Measurements from ENCODE around the gene GFRA4. TPM values are rescaled to one million over a fixed set of nuclear protein-coding genes. Genes with fewer than 3 reads are reported as not detected.

GFRA4 gene
- polyA plus RNA-seq, 1 of the 3 experiments (the other 2 are of a cell fraction), result not detected

- H3K4me3 ChIP-seq (ENCODE audit: low read depth in 2 of 2, low read length in 1 of 2), result no peak overlapping the region
- no peak overlapping the region for H3K27ac ChIP-seq (ENCODE audit: low read depth in 2 of 2, low read length in 1 of 2)
- no peak overlapping the region for H2AFZ ChIP-seq (ENCODE audit: low read depth)
- peaks cover 0 to 13% of the 10 kb centered on the region in 2 experiments; a peak in 1 of 4 replicates for H3K4me1 ChIP-seq (ENCODE audit: control insufficient read depth in 1 of 2, insufficient read depth in 2 of 2, low read depth in 1 of 2, low read length in 1 of 2)
- no peaks in the 10 kb centered on the region for H3K9me2 ChIP-seq
- no peaks in the 10 kb centered on the region for H3K36me3 ChIP-seq (replicated peaks in 1 of 2; ENCODE audit: control insufficient read depth in 1 of 2, insufficient read depth in 2 of 2, low read length in 1 of 2)
- no peaks in the 10 kb centered on the region for H4K20me1 ChIP-seq (ENCODE audit: insufficient read depth)
- H3K79me2 ChIP-seq (ENCODE audit: insufficient read depth), result no peaks in the 10 kb centered on the region
- ChIA-PET POLR2A (no interaction called here), CTCF (interaction anchor here (0.9 to 1.9 kb wide), 6 partner anchors 9 to 102 kb away, joined by 3 to 11 read pairs (median 4); no protein-coding TSS in a partner anchor)
- WGBS (ENCODE audit: low lambda C conversion rate), result 74% methylated on average over 8 of the region's 8 CpGs
- no peak for DNase-seq
- TF ChIP-seq RAD21 (IDR thresholded peaks at IDR 0.05; ENCODE audit: low read length) (no peak), IRF3 (IDR thresholded peaks at IDR 0.05; ENCODE audit: low read depth, low read length) (no peak), YY1 (IDR thresholded peaks at IDR 0.05; ENCODE audit: low read depth) (no peak), MAX (IDR thresholded peaks at IDR 0.05; ENCODE audit: low read depth) (no peak), TEAD4 (IDR thresholded peaks at IDR 0.05; ENCODE audit: borderline replicate concordance, insufficient read depth) (no peak)
- H3K9me3 ChIP-seq, result no peaks in the 10 kb centered on the region
- no peak overlapping the region for H3K9ac ChIP-seq
- no peaks in the 10 kb centered on the region for H3F3A ChIP-seq (replicated peaks; ENCODE audit: insufficient read depth)
- H3K4me2 ChIP-seq, result no peak overlapping the region
- H3K27me3 ChIP-seq (ENCODE audit: insufficient read depth), result peaks cover 41% of the 10 kb centered on the region
Observed at GRCh38 chr20:3658716-3659491, 4.3 kb downstream of the GFRA4 start.

- H2AFZ ChIP-seq (ENCODE audit: low read depth), result no peak overlapping the region
- no peaks in the 10 kb centered on the region for H3K79me2 ChIP-seq (ENCODE audit: insufficient read depth)
- CTCF ChIA-PET, result interaction anchor here (0.9 to 1.9 kb wide), 6 partner anchors 9 to 102 kb away, joined by 3 to 11 read pairs (median 4); no protein-coding TSS in a partner anchor
- no peak for DNase-seq
- H3K9me3 ChIP-seq, result no peaks in the 10 kb centered on the region
- no peaks in the 10 kb centered on the region for H3F3A ChIP-seq (replicated peaks; ENCODE audit: insufficient read depth)
- H3K4me2 ChIP-seq, result no peak overlapping the region
- no peaks in the 10 kb centered on the region for H3K36me3 ChIP-seq (replicated peaks in 1 of 2; ENCODE audit: control insufficient read depth in 1 of 2, insufficient read depth in 2 of 2, low read length in 1 of 2)
- WGBS (ENCODE audit: low lambda C conversion rate), result 67% methylated on average over 5 of the region's 7 CpGs
- H4K20me1 ChIP-seq (ENCODE audit: insufficient read depth), result no peaks in the 10 kb centered on the region
- no peaks in the 10 kb centered on the region for H3K9me2 ChIP-seq
- H3K9ac ChIP-seq, result no peak overlapping the region
- POLR2A ChIA-PET, result no interaction called here
- H3K27me3 ChIP-seq (ENCODE audit: insufficient read depth), result peaks cover 40% of the 10 kb centered on the region
- no peak overlapping the region for H3K4me3 ChIP-seq (ENCODE audit: low read depth in 2 of 2, low read length in 1 of 2)
- TF ChIP-seq YY1 (IDR thresholded peaks at IDR 0.05; ENCODE audit: low read depth) (no peak), FOXJ3 (CRISPR knock-in tag; IDR thresholded peaks at IDR 0.05) (no peak), USF2 (IDR thresholded peaks at IDR 0.05; ENCODE audit: borderline replicate concordance, low read depth, low read length) (no peak), TEAD4 (IDR thresholded peaks at IDR 0.05; ENCODE audit: borderline replicate concordance, insufficient read depth) (no peak), RAD21 (IDR thresholded peaks at IDR 0.05; ENCODE audit: low read length) (no peak), JUND (IDR thresholded peaks at IDR 0.05) (no peak), ELF1 (IDR thresholded peaks at IDR 0.05) (no peak)
- H3K27ac ChIP-seq (ENCODE audit: low read depth in 2 of 2, low read length in 1 of 2), result no peak overlapping the region
- peaks cover 0 to 15% of the 10 kb centered on the region in 2 experiments; a peak in 1 of 4 replicates for H3K4me1 ChIP-seq (ENCODE audit: control insufficient read depth in 1 of 2, insufficient read depth in 2 of 2, low read depth in 1 of 2, low read length in 1 of 2)
Observed at GRCh38 chr20:3658019-3658715, 5.0 kb downstream of the GFRA4 start.
